A673 (cell line): Measurements from ENCODE around the gene PHF21A. TPM values are rescaled to one million over a fixed set of nuclear protein-coding genes. Genes with fewer than 3 reads are reported as not detected.

Experiments
- BruUV-seq: library from RNA; stranded (reverse); fragments of 400-500 nt; replicated peaks from 2 replicates; lab custom pipeline; 2021; lab: Mats Ljungman, UMichigan
- CTCF ChIA-PET: fragments of 300-600 bp; sonication (Branson Sonifier 250); formaldehyde crosslinking; loops from one replicate; lab custom pipeline; 2022; ENCODE audit warnings: antibody characterized with exemption; lab: Charles Lee
- POLR2A ChIA-PET: fragments of 300-600 bp; sonication (Branson Sonifier 250); formaldehyde crosslinking; loops from one replicate; lab custom pipeline; 2022; ENCODE audit warnings: antibody characterized with exemption; ENCODE audit not compliant: low non-redundant PET; lab: Charles Lee
- DNase-seq: peaks from one replicate; pipeline ENCODE4 v3.0.0-alpha.2; 2015; ENCODE audit warnings: low spot score
- H3K27ac ChIP-seq: fragments of 200-600 bp; sonication (generic); 2 replicates; pipeline ENCODE4 v1.5.1; 2016; ENCODE audit warnings: mixed run types, low read depth, mild to moderate bottlenecking, mixed read lengths, antibody characterized with exemption, low read length; ENCODE audit not compliant: poor library complexity, severe bottlenecking
- H3K27me3 ChIP-seq: fragments of 200-600 bp; sonication (generic); replicated peaks from 2 replicates; pipeline ENCODE4 v1.6.1; 2017; ENCODE audit warnings: mixed run types, low read depth, mild to moderate bottlenecking, mixed read lengths, antibody characterized with exemption, low read length; ENCODE audit not compliant: insufficient read depth, poor library complexity
- H3K36me3 ChIP-seq: fragments of 200-600 bp; sonication (generic); 2 replicates; pipeline ENCODE4 v1.6.1; 2016; ENCODE audit warnings: mixed run types, mild to moderate bottlenecking, mixed read lengths, antibody characterized with exemption, low read length; ENCODE audit not compliant: insufficient read depth, poor library complexity, severe bottlenecking
- H3K4me1 ChIP-seq: fragments of 200-600 bp; sonication (generic); 2 replicates; pipeline ENCODE4 v1.6.1; 2017; ENCODE audit warnings: mixed run types, mild to moderate bottlenecking, mixed read lengths, antibody characterized with exemption, low read length; ENCODE audit not compliant: insufficient read depth, poor library complexity, severe bottlenecking
- H3K4me3 ChIP-seq: fragments of 200-600 bp; sonication (generic); 2 replicates; pipeline ENCODE4 v1.5.1; 2016; ENCODE audit warnings: low read depth, mixed run types, mild to moderate bottlenecking, mixed read lengths, low read length; ENCODE audit not compliant: poor library complexity, severe bottlenecking
- H3K9me3 ChIP-seq: fragments of 200-600 bp; sonication (generic); 2 replicates; pipeline ENCODE4 v1.6.1; 2016; ENCODE audit warnings: mixed run types, low read depth, mild to moderate bottlenecking, mixed read lengths, antibody characterized with exemption, low read length; ENCODE audit not compliant: poor library complexity, severe bottlenecking
- CTCF ChIP-seq: fragments of 300-800, 200-600 bp; sonication (generic); conservative IDR thresholded peaks from 2 replicates; pipeline ENCODE4 v1.5.1; 2017; ENCODE audit warnings: low read depth, mild to moderate bottlenecking, antibody characterized with exemption, low read length, moderate library complexity, mixed read lengths
- EZH2 ChIP-seq: fragments of 200-600 bp; sonication (generic); IDR thresholded peaks from 2 replicates; pipeline ENCODE4 v1.6.1; 2017; ENCODE audit warnings: borderline replicate concordance, low read depth, mild to moderate bottlenecking, mixed read lengths, antibody characterized with exemption, low read length; ENCODE audit not compliant: poor library complexity, severe bottlenecking
- intact Hi-C: fragments of 100-400 bp; cut with micrococcal nuclease; formaldehyde crosslinking; loops from one replicate; pipeline ENCODE4 v1.10.0; 2022; ENCODE audit not compliant: unreplicated experiment
- total RNA-seq: library from RNA; stranded (reverse); gene quantifications from 2 replicates; pipeline ENCODE4 v1.2.3, GENCODE V29; 2021

Gene PHF21A
- total RNA-seq, 1 experiment from 2014 or later = 77.2 TPM

DNA sequence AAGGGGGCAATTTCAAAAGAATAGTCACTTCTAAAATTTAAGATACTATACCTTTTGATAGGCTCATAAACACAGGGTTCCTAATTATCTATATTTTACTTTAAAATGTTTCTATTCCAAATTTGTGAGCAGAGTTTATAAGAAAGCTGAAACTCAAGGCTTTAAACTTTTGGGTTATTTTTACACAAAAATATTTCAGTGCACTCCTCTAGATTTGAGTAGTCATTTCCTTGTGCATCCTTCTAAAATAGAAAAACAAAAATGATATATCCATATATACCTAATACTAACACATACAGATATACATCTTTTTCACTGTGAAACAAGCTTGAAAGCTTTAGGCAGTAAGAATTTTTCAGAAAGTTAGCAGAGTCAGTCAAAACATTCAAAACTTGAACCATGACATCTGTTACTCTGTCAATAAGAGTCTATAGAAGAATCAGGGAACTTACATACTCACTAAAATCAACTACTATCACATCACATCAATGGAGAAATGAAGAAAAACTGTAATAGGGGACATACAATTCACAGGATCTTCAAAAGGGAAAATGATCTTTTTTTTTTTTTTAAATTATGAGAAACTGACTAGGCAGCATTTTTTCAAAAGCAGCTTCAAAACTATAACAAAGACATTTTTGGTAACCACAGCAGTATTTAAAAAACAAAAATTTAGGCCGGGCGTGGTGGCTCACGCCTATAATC lies 5.1 kb downstream of the PHF21A start:
- intact Hi-C loops = no loop called here

DNA sequence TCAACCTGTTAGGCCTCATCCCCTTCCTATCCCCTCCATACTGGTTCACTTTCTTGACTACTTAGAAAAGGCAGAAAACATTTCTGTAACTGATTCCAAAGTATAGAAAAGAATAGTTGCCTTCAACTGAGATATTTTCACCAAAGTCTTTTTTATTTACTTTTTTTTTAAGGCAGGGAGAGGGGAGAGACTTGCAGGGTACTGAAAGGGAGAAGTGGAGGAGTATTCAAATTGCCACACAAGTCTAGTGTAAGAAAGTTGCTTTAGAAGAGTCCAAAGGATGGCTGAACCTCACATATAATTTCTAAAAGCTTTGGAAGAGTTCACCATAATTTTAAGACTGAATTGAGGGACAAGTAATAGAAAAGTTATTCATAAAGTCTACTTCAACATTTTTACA lies 6.3 kb downstream of the PHF21A start:
- Histone ChIP-seq H3K4me1 (peaks cover 47% of the 10 kb centered on the region), H3K9me3 (no peaks in the 10 kb centered on the region), H3K27me3 (no peaks in the 10 kb centered on the region), H3K27ac (peak overlapping the region; percentile 8), H3K4me3 (no peak overlapping the region), H3K36me3 (no peaks in the 10 kb centered on the region)
- DNase-seq = no peak
- CTCF ChIA-PET = no interaction called here
- POLR2A ChIA-PET = no interaction called here
- no peak for TF ChIP-seq CTCF
- no peak for TF ChIP-seq EZH2
- intact Hi-C loops = no loop called here
- no TSS peak for BruUV-seq

More for the DNA sequence above, 5.1 kb downstream of the PHF21A start:
- Histone ChIP-seq H3K27ac (peak overlapping the region; percentile 8), H3K9me3 (no peaks in the 10 kb centered on the region), H3K4me3 (no peak overlapping the region), H3K4me1 (peaks cover 47% of the 10 kb centered on the region), H3K36me3 (no peaks in the 10 kb centered on the region), H3K27me3 (no peaks in the 10 kb centered on the region)
- DNase-seq = no peak
- no peak for TF ChIP-seq CTCF
- no peak for TF ChIP-seq EZH2
- CTCF ChIA-PET = interaction anchor here (0.5 to 1.3 kb wide), 2 partner anchors 243 to 417 kb away, joined by 3 read pairs; no protein-coding TSS in a partner anchor
- BruUV-seq = no TSS peak
- POLR2A ChIA-PET = interaction anchor here (0.6 kb wide), 1 partner anchor 25 kb away, joined by 4 read pairs; no protein-coding TSS in a partner anchor

DNA sequence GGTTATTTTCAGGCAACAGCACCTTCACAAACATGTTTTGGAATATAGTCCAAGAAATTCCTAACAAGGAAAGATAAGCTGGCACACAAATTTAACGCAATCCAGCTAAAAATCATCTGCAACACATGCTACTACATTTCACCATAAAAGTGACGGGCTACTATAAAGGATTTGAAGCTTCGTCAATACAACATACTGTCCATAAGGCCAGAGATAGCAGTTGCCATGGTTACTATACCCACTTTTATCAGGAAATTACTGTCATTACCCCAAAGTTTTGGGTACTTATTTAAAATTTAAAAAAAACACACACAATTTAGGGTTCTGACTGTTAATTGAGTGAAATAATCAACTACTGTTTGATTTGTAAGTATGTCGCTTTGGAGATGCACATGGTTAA lies 6.9 kb downstream of the PHF21A start:
- Histone ChIP-seq H3K4me1 (peaks cover 47% of the 10 kb centered on the region), H3K4me3 (no peak overlapping the region), H3K9me3 (no peaks in the 10 kb centered on the region), H3K27ac (peak overlapping the region; percentile 8), H3K27me3 (no peaks in the 10 kb centered on the region), H3K36me3 (no peaks in the 10 kb centered on the region)
- ChIA-PET CTCF (interaction anchor here (0.6 kb wide), 1 partner anchor 267 kb away, joined by 8 read pairs; no protein-coding TSS in a partner anchor), POLR2A (no interaction called here)
- no TSS peak for BruUV-seq
- intact Hi-C loops = no loop called here
- DNase-seq = no peak
- TF ChIP-seq CTCF (no peak), EZH2 (no peak)
